SK-N-SH (cell line): ENCODE measurements around the gene PTPN4. TPM values are rescaled to one million over a fixed set of nuclear protein-coding genes. Genes with fewer than 3 reads are reported as not detected.

Experiments
- CTCF ChIA-PET: fragments of 300-600, 350-600 bp; formaldehyde crosslinking; extraction: SDS; loops from one replicate; lab custom pipeline; 2021; lab: Yijun Ruan, JAX
- POLR2A ChIA-PET: fragments of 350-600 bp; sonication (Branson Sonifier 250); formaldehyde crosslinking; extraction: SDS; loops from one replicate; lab custom pipeline; 2020; ENCODE audit warnings: antibody characterized with exemption, inconsistent platforms; lab: Yijun Ruan, JAX
- DNase-seq: peaks from one replicate; pipeline ENCODE4 v3.0.0; 2012
- H2AFZ ChIP-seq: fragments of 200-600 bp; sonication (generic); 2 replicates; pipeline ENCODE4 v1.8.1; 2016; ENCODE audit warnings: antibody characterized with exemption, mild to moderate bottlenecking, low read depth
- H3F3A ChIP-seq: fragments of 200-600 bp; sonication (generic); replicated peaks from 2 replicates; pipeline ENCODE3; 2016; ENCODE audit warnings: antibody characterized with exemption, mild to moderate bottlenecking; ENCODE audit not compliant: insufficient read depth
- H3K27ac ChIP-seq, 2 experiments: fragments of 200-500 bp in 1 of 2; fragments of 200-600 bp in 1 of 2; sonication (Bioruptor generic) in 1 of 2; sonication (generic), shearing (Covaris generic) in 1 of 2; 2 replicates each; pipeline versions ENCODE4 v1.5.1 to v1.6.1; 2014 to 2016; ENCODE audit warnings: low read depth in 2 of 2, inconsistent platforms in 1 of 2, low read length in 1 of 2, mild to moderate bottlenecking in 1 of 2, mixed read lengths in 1 of 2
- H3K27me3 ChIP-seq: fragments of 200-600 bp; sonication (generic), shearing (Covaris generic); 2 replicates; pipeline ENCODE4 v1.6.1; 2016; ENCODE audit warnings: mixed run types; ENCODE audit not compliant: insufficient read depth
- H3K36me3 ChIP-seq, 2 experiments: fragments of 200-500 bp in 1 of 2; fragments of 200-600 bp in 1 of 2; sonication (Bioruptor generic) in 1 of 2; sonication (generic) in 1 of 2; replicated peaks in 1 of 2; 2 replicates each; pipeline versions ENCODE3 to v1.5.1; 2014 to 2016; ENCODE audit warnings: low read length in 1 of 2, mild to moderate bottlenecking in 1 of 2; ENCODE audit not compliant: insufficient read depth in 2 of 2, control insufficient read depth in 1 of 2
- H3K4me1 ChIP-seq, 2 experiments: fragments of 200-500 bp in 1 of 2; fragments of 200-600 bp in 1 of 2; sonication (Bioruptor generic) in 1 of 2; sonication (generic), shearing (Covaris generic) in 1 of 2; 2 replicates each; pipeline versions ENCODE4 v1.5.1 to v1.6.1; 2014 to 2016; ENCODE audit warnings: low read depth in 1 of 2, low read length in 1 of 2, mixed run types in 1 of 2; ENCODE audit not compliant: insufficient read depth in 2 of 2, control insufficient read depth in 1 of 2
- H3K4me2 ChIP-seq: fragments of 200-600 bp; sonication (generic), shearing (Covaris generic); 2 replicates; pipeline ENCODE4 v1.6.1; 2017; ENCODE audit warnings: mixed run types
- H3K4me3 ChIP-seq, 2 experiments: fragments of 200-500 bp in 1 of 2; fragments of 200-600 bp in 1 of 2; sonication (Bioruptor generic) in 1 of 2; sonication (generic), shearing (Covaris generic) in 1 of 2; 2 replicates each; pipeline versions ENCODE4 v1.5.1 to v1.8.1; 2014 to 2016; ENCODE audit warnings: low read depth in 2 of 2, inconsistent platforms in 1 of 2, low read length in 1 of 2, mild to moderate bottlenecking in 1 of 2, mixed read lengths in 1 of 2, moderate library complexity in 1 of 2
- H3K79me2 ChIP-seq: fragments of 200-600 bp; sonication (generic); 2 replicates; pipeline ENCODE4 v1.8.1; 2017; ENCODE audit warnings: mild to moderate bottlenecking; ENCODE audit not compliant: insufficient read depth
- H3K9ac ChIP-seq: fragments of 200-600 bp; sonication (generic); 2 replicates; pipeline ENCODE4 v1.6.1; 2017; ENCODE audit warnings: mixed run types
- H3K9me2 ChIP-seq: fragments of 200-600 bp; sonication (generic); 2 replicates; pipeline ENCODE4 v1.6.1; 2017; ENCODE audit warnings: mixed run types
- H3K9me3 ChIP-seq: fragments of 200-600 bp; sonication (generic); 2 replicates; pipeline ENCODE4 v1.6.1; 2017; ENCODE audit warnings: mixed run types, mild to moderate bottlenecking, moderate library complexity
- H4K20me1 ChIP-seq: fragments of 200-600 bp; sonication (generic); 2 replicates; pipeline ENCODE4 v1.6.1; 2017; ENCODE audit warnings: mild to moderate bottlenecking, mixed run types; ENCODE audit not compliant: insufficient read depth
- EZH2phosphoT487 ChIP-seq: fragments of 200-600 bp; sonication (generic); IDR thresholded peaks from 2 replicates; pipeline ENCODE4 v1.6.1; 2017; ENCODE audit warnings: low read depth, mixed run types, mild to moderate bottlenecking, antibody characterized with exemption, moderate library complexity, borderline replicate concordance
- GABPA ChIP-seq: IDR thresholded peaks from 2 replicates; pipeline ENCODE4 v1.4.0; 2012; ENCODE audit warnings: low read depth, mild to moderate bottlenecking
- NFIC ChIP-seq: IDR thresholded peaks from 2 replicates; pipeline ENCODE4 v1.4.0; 2012; ENCODE audit warnings: borderline replicate concordance
- NRF1 ChIP-seq: IDR thresholded peaks from 2 replicates; pipeline ENCODE4 v1.6.1; 2012; ENCODE audit warnings: low read depth, mild to moderate bottlenecking, low read length
- PBX3 ChIP-seq: IDR thresholded peaks from 2 replicates; pipeline ENCODE4; 2012
- POLR2AphosphoS5 ChIP-seq: IDR thresholded peaks from 2 replicates; pipeline ENCODE4 v1.6.1; 2012; ENCODE audit warnings: low read depth, low read length
- RAD21 ChIP-seq: IDR thresholded peaks from 2 replicates; pipeline ENCODE4 v1.6.1; 2012; ENCODE audit warnings: mild to moderate bottlenecking, low read length
- REST ChIP-seq: IDR thresholded peaks from 2 replicates; pipeline ENCODE4 v1.6.1; 2012; ENCODE audit warnings: mild to moderate bottlenecking, low read depth, low read length, moderate library complexity
- RFX5 ChIP-seq: IDR thresholded peaks from 2 replicates; pipeline ENCODE4 v1.6.1; 2012; ENCODE audit warnings: mild to moderate bottlenecking, improper control_type of control experiment, low read length
- RXRA ChIP-seq: IDR thresholded peaks from 2 replicates; pipeline ENCODE4 v1.4.0; 2012; ENCODE audit warnings: low read depth, mild to moderate bottlenecking, borderline replicate concordance
- SMC3 ChIP-seq: IDR thresholded peaks from 2 replicates; pipeline ENCODE4 v1.6.1; 2012; ENCODE audit warnings: low read depth, low read length, improper control_type of control experiment
- TCF12 ChIP-seq: IDR thresholded peaks from 2 replicates; pipeline ENCODE4 v1.4.0; 2012
- TEAD4 ChIP-seq: IDR thresholded peaks from 2 replicates; pipeline ENCODE4 v1.4.0; 2012; ENCODE audit warnings: mild to moderate bottlenecking, borderline replicate concordance; ENCODE audit not compliant: insufficient read depth
- YY1 ChIP-seq: IDR thresholded peaks from 2 replicates; pipeline ENCODE4 v1.4.0; 2012; ENCODE audit warnings: low read depth, mild to moderate bottlenecking
- WGBS: methylation state at CpG from one replicate; pipeline ENCODE4 v1.1.6; 2017; ENCODE audit warnings: low lambda C conversion rate; 5-methylcytosine and 5-hydroxymethylcytosine counted together
- polyA plus RNA-seq, 3 experiments: library from polyadenylated mRNA; depleted of rRNA; stranded (reverse); fragments of >200 nt; gene quantifications; 2 replicates each; pipeline ENCODE4 v1.2.3, GENCODE V29; 2012
- TF ChIP-seq, protein P1 (sequence below): fragments of 150-350 bp; IDR thresholded peaks from 2 replicates; pipeline ENCODE4 v1.6.1; 2017; ENCODE audit warnings: antibody characterized with exemption, low read length, low read depth, borderline replicate concordance

Gene PTPN4
- polyA plus RNA-seq, 1 of the 3 experiments (the other 2 are of a cell fraction), result 6.2 TPM

DNA sequence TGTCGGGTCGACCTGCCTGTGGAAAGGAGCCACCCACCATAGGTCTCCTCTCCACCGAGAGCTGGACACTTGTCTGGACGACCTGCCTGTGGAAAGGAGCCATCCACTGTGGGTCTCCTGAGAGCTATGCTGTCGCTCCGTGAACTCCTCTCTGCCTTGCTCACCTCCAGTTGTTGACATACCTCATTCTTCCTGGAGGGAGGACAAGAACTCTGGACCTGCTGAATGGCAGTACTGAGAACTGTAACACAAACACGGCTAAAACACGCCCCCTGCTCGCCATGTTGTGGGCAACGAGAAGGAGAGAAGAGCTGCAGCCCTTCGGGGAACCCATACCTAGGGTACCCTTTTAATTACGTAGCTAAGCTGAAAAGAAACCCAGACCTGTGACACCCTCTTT is 77.6 kb downstream of the PTPN4 start:
- CTCF ChIA-PET, result interaction anchor here (1.7 kb wide), 1 partner anchor 83 kb away, joined by 6 read pairs; no protein-coding TSS in a partner anchor

DNA sequence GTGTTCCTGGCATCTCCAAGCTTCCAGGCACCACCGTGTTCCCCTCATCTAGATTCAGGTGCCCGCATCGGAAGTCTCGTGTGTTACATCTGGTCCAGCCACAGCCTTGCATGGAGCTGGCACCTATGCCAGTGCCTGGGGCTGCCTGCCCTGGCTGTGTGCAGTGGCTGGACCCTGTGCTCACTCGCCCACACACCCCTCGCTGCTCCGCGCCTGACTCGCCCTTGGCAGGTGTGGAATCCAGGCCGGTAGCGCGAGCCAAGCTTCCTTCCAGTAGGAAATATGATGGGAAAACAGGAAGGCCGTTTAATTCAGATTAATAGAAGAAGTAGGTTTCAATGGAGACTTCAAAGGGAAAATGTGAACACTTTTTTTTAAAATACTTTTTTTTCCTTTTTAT is 78.0 kb downstream of the PTPN4 start:
- Histone ChIP-seq H3K9ac (no peak overlapping the region), H3K27ac (no peak overlapping the region; a peak in 2 of 4 replicates), H3K9me2 (no peaks in the 10 kb centered on the region), H3K79me2 (no peaks in the 10 kb centered on the region), H3K4me1 (peaks cover 0 to 11% of the 10 kb centered on the region in 2 experiments; a peak in 3 of 4 replicates), H3K27me3 (no peaks in the 10 kb centered on the region), H3K9me3 (no peaks in the 10 kb centered on the region), H3K4me2 (no peak overlapping the region), H2AFZ (no peak overlapping the region), H3K4me3 (no peak overlapping the region), H3K36me3 (no peaks in the 10 kb centered on the region), H4K20me1 (no peaks in the 10 kb centered on the region), H3F3A (peaks cover 3% of the 10 kb centered on the region)
- DNase-seq, result no peak
- ChIA-PET CTCF (interaction anchor here (1.7 kb wide), 1 partner anchor 84 kb away, joined by 6 read pairs; no protein-coding TSS in a partner anchor), POLR2A (no interaction called here)
- 91% methylated on average over 9 of the region's 13 CpGs for WGBS
- no peak for TF ChIP-seq TCF12
- TF ChIP-seq POLR2AphosphoS5, result no peak
- no peak for TF ChIP-seq EZH2phosphoT487
- TF ChIP-seq, protein P1, sequence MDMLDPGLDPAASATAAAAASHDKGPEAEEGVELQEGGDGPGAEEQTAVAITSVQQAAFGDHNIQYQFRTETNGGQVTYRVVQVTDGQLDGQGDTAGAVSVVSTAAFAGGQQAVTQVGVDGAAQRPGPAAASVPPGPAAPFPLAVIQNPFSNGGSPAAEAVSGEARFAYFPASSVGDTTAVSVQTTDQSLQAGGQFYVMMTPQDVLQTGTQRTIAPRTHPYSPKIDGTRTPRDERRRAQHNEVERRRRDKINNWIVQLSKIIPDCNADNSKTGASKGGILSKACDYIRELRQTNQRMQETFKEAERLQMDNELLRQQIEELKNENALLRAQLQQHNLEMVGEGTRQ, result no peak
- no peak for TF ChIP-seq RFX5
- no peak for TF ChIP-seq NRF1
- no peak for TF ChIP-seq SMC3
- no peak for TF ChIP-seq NFIC
- no peak for TF ChIP-seq RAD21
- no peak for TF ChIP-seq RXRA
- no peak for TF ChIP-seq TEAD4
- TF ChIP-seq PBX3, result no peak

More for the DNA sequence above, 77.6 kb downstream of the PTPN4 start:
- H3K79me2 ChIP-seq, result no peaks in the 10 kb centered on the region
- no peaks in the 10 kb centered on the region for H3K9me2 ChIP-seq
- no peak overlapping the region for H3K9ac ChIP-seq
- H3K4me1 ChIP-seq, result peaks cover 0 to 11% of the 10 kb centered on the region in 2 experiments; a peak in 3 of 4 replicates
- H3F3A ChIP-seq, result no peaks in the 10 kb centered on the region
- TF ChIP-seq SMC3 (no peak), YY1 (no peak), GABPA (no peak), REST (no peak), RFX5 (no peak)
- no peak overlapping the region for H3K4me3 ChIP-seq
- H3K36me3 ChIP-seq, result no peaks in the 10 kb centered on the region
- H3K27me3 ChIP-seq, result no peaks in the 10 kb centered on the region
- POLR2A ChIA-PET, result no interaction called here
- H3K4me2 ChIP-seq, result no peak overlapping the region
- no peaks in the 10 kb centered on the region for H4K20me1 ChIP-seq
- H3K27ac ChIP-seq, result no peak overlapping the region
- no peak for DNase-seq
- 95% methylated on average over 7 of the region's 12 CpGs for WGBS
- H2AFZ ChIP-seq, result no peak overlapping the region
- H3K9me3 ChIP-seq, result no peaks in the 10 kb centered on the region
